ENCODE data around the gene SLC12A7.
"Not testable (repeated sequence)": the region's sequence is repeated elsewhere in the genome, so short reads cannot be mapped to it uniquely, and the experiment has no call there.

SLC12A7 gene

DNA sequence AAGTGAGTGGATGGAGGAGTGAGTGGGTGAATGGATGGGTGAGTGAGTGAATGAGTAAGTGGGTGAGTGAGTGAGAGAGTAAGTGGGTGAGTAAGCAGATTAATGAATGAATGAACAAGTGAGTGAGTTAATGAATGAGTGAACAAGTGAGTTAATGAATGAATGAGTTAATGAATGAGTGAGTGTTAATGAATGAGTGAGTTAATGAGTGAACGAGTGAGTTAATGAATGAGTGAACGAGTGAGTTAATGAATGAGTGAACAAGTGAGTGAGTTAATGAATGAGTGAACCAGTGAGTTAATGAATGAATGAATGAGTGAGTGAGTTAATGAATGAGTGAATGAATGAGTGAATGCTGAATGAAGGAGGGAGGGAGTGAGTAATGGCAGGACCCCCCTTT lies 76.9 kb downstream of the SLC12A7 start:
- no peak for DNase-seq (ENCODE audit: low spot score)

GRCh38 chr5:1034421-1034905 lies 77.4 kb downstream of the SLC12A7 start:
- no peak for DNase-seq (ENCODE audit: low spot score)

- DNase-seq (ENCODE audit: low spot score) = no peak
Observed at GRCh38 chr5:1033606-1034420, 78.0 kb downstream of the SLC12A7 start.

- DNase-seq (ENCODE audit: low spot score) = no peak
Observed at GRCh38 chr5:1033178-1033577, 78.7 kb downstream of the SLC12A7 start.

DNA sequence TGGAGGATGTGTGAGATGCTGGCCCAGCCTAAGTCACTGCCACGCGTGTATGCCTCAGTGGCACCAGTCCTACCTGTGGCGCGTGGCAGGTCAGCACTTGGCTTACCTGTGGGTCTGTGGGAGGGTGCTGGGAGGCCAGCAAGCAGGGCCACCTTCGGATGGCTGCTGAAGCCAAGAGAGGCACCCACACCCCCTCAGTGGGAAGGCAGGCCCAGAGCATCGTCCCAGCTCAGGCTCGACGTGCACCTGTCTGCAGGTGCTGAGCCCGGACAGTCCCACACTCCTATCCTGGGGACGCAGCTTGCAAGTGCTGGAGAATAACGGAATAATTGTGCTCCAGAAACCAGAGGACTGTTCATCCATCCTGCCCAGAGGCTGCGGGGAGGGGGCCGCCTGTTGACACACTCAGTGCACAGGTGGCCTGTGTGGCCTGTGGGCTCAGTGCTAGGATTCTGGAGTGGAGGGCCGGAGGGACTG lies 79.3 kb downstream of the SLC12A7 start:
- no peak for DNase-seq (ENCODE audit: low spot score)

DNA sequence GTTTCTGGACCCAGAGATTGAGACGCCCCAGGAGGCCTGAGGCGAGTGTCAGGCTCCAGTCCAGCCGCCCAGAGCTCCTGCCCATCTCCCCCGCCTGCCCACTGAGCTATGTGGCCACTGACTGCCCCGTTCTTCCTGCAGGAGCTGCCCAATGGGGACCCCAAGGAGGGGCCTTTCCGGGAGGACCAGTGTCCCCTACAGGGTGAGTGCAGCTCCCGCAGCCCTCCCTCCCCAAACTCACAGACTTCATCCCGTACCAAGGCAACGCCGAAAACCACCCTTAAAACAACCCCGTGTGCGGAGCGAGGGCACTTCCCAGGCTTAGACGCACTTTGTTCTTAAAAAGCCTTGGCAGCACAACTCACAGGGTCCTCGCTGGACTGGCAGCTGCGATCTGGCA lies 79.9 kb downstream of the SLC12A7 start:
- no peak for DNase-seq (ENCODE audit: low spot score)

DNA sequence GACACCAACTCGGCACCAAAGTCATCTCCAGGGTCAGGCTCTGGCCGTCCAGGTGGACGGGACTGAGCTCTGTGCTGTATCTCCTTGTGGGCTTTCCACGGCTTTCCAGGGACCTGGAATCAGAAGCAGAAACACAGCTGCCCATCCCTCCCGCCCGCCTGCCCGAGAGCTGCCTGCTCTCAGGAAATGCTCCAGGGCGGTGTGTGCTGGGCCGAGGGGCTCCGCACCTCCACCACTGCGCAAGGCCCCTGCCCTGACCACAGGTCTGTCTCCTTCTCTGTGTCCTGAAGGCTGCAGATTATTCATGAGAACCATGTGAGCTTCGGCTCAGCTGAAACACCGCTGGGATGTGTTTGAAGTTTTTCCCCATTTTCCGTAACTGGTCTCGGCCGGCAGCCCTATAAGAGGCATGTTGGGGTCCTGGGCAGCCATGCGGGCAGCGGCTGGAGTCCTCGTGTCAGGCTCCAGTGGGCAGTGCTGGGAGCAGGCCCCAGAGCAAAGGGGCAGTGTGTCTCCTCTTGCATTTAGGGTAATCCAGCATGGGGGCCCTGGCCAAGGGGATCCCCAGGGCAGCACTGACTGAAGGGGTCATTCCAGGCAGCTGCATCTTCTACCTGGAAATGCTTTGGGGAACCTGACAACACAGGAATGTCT lies 80.4 kb downstream of the SLC12A7 start:
- no peak for DNase-seq (ENCODE audit: low spot score)

GRCh38 chr5:1030801-1031271 lies 81.0 kb downstream of the SLC12A7 start:
- no peak for DNase-seq (ENCODE audit: low spot score)

DNA sequence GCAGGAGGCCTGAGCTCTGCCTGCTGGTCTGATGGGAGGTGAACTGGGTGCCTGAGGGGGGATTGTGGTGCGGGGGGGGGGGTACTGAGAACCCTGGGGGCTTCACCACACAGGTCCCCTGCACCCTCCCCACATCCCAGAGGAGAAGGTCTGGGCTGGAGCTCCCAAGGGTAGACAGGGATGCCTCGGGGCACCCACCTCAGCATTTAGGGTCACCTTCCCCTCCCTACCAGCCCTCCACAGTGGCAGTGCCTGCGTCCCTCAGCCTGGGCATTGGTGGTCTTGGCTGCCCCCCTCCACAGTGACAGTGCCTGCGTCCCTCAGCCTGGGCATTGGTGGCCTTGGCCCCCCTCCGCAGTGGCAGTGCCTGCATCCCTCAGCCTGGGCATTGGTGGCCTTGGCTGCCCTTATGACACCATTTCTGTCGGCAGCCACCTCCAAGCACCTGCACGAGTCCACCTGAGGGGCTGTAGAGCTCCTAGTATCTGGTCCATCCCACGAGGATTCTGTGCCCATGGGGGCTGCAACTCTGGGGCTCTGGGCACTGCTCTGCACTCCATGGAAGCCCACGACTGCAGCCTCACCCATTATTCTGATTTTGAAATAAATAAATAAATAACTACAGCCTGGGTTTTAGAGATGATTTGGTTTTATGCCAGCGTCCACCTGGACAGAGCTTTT lies 81.8 kb downstream of the SLC12A7 start:
- no peak for DNase-seq (ENCODE audit: low spot score)

DNA sequence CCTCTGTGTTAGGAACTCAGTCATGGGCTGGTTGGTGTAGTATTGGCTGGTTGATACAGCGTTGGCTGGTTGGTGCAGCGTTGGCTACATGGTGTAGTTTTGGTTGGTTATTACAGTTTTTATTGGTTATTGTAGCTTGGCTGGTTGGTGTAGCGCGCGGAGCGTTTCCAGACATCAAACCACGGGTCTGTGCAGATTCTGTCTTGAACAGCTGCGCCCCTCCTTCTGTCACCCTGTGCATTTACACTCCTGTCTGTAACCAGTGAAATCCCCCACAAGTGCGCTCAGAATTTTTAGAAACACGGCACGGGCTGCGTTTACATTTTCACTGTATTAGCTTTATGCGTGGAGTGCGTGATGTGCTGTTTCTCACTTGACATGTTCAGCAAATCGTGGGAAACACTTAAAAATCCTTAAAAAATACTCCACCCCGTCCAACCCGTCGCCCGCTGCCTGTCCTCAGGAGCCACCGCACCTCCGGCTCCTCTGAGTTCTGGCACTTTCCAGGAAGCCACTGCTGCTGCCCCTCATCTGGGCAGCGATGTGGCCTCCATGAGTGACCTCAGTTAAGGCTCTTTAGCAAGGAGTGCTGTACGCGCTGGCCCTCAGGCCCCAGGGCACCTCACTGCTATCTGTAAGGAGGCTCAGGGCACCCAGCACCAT lies 82.5 kb downstream of the SLC12A7 start:
- no peak for DNase-seq (ENCODE audit: low spot score)

- no peak for DNase-seq (ENCODE audit: low spot score)
Observed at GRCh38 chr5:1028481-1029281, 83.2 kb downstream of the SLC12A7 start.

DNA sequence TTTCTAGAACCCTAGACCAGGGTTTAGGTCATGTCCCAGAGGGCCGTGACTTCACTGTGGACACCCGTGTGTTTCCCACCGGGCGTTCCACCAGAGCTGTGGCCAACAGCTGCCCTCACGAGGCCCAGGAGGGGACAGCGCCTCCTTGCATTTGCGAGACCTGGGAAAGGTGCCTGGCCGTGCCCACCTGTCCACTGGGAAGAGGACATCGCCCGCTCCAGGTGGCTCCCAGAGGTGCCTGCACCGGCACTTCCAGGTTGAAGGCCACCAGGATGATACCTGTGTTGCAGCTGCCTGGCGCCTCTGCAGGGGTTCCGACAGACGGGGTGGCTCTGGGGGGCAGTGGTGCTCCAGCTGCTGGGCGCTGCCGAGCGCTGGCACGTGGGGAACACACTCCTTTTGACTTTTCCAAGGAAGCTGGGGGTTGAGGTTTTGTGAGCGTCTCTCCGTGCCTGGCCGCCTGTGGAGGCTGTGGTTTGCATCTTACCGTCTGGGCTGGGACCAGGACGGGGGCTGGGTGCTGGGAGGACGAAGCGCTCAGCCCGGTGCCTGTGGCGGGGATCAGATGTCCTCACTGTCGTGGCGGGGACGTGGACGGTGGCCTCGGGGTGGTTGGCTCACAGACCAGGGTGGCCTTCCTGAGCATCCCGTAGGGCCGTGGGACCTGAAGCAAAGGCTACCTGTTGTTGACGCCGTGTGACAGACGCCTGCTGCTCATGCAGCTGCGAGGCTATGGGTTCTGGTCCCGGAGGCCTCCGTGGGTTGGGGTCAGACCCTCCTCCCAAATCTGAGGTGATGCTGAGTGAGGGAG lies 84.0 kb downstream of the SLC12A7 start:
- no peak for DNase-seq (ENCODE audit: low spot score)

DNA sequence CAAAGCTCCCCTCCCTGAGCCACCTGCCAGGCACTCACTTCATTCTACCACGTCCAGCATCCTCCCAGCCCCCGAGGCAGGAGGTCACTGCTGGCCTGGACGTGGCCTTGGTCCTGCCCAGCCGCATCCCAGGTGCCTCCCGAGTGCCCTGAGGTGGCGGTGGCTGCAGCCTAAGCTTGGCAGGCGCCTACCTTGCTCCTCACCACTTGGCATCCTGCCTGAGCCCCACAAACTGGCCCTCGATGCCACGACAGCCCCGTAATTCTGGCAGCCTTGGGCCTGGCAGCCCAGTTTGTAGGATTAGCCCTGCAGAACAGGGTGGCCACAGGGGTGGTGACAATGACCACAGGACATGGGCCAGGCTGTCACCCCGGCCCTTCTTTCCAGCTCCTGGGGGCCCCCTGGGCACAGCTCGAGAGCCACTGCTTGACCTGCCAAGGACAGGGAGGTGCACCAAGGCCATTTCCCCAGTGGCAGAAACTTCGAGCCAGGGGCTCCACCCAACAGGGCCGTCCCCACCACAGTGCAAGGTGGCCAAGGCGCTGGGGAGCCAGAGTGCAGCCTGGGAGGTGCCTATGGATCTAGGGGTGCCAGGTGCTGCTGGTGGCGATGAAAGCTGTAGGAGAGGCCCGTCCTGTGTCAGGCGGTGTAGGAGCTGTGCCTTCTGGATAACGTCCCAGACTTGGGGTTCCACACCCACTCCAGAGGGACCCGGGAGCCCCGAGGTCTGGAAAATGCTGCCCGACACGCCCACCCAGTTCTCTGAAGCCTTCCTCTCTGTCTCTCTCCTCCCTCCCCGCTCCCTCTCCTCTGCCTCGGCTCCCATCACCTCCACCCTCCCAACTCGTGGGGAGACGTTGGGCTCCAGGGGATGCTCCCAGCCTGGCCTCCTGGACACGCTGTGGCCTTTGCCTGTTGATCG lies 84.9 kb downstream of the SLC12A7 start:
- no peak for DNase-seq (ENCODE audit: low spot score)

DNA sequence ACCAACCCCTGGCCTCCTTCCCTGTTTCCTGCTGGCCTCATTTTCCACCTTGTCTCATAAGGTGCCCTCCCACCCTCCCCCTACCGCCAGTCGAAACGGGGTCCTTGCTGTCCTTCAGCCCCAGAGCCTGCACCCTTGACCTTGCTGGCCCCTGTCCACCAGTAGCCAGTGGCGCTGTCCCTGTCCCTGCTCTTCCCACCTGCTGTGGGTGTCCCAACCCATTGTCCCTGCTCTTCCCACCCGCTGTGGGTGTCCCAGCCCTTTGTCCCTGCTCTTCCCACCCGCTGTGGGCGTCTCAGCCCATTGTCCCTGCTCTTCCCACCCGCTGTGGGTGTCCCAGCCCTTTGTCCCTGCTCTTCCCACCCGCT lies 89.9 kb downstream of the SLC12A7 start:
- DNase-seq (ENCODE audit: low spot score) = not testable (repeated sequence)

- no peak for DNase-seq (ENCODE audit: low spot score)
Observed at GRCh38 chr5:1021136-1021968, 90.5 kb downstream of the SLC12A7 start.

- DNase-seq (ENCODE audit: low spot score) = no peak
Observed at GRCh38 chr5:1020452-1020961, 91.4 kb downstream of the SLC12A7 start.

DNA sequence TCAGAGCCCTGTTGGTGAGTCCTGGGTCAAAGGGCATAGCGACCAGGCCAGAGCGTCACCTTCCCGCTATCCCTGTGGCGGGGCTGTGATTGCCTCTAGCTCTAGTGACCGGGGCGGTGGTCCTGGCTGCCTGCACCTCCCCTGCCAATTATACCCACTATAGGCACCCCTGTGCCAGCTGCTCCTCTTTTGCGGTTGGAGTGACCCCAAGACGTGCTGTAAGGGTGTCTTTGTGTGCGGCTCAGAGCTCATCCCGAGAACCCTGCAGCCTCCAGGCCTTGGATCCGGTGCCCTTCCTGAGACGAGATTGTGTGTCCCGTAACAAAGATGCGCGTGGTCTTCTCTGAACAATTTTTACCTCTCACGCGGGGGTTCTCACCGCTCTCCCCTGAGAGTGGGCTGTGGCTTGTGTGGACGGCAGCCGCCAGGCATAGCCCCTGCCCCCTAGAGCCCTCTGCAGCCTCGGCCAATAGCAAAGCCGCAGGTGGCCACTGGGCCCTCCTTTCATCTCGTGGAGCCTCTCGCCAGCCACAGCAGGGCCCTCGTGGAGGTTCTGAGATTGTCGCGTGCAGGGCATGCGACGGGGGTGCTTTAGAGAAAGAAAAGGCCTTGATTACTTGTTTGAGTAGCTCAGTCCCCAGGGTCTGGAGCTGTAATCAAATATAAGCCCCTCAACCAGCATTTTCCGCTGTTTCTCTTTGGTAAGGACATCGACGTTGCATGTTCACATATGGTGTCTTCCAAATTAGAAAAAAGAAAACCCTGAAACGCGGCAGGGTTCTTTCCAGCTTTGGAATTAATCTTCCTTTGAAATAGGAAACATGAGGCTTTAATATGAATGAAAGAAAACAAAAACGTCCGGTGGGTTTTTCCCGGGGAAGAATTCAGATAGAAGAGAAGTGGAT lies 92.6 kb downstream of the SLC12A7 start:
- no peak for DNase-seq (ENCODE audit: low spot score)
